ENCODE data around the gene SASH3.

- TF ChIP-seq CTCF (IDR thresholded peaks at IDR 0.05): no peak
- TF ChIP-seq EZH2 (IDR thresholded peaks at IDR 0.05; ENCODE audit: borderline replicate concordance, insufficient read depth, low read depth, low read length, poor library complexity, severe bottlenecking): no peak
These were observed 32.9 kb upstream of the SASH3 start for GRCh38 chrX:129746557-129747470.
